Natural killer cell (primary cell): ENCODE measurements around the gene TMOD2. TPM values are rescaled to one million over a fixed set of nuclear protein-coding genes. Genes with fewer than 3 reads are reported as not detected.

ENCODE experiments used
- ATAC-seq, 3 donors: fragments of 150-1000 bp in 2 of 3; fragments of 200-7000 bp in 1 of 3; cut with Tn5 transposase; 1 replicate in 1 of 3; 2 replicates in 2 of 3; pipeline ENCODE4 v1.10.0; 2021; ENCODE audit warnings: mild to moderate bottlenecking in 2 of 3, moderate library complexity in 2 of 3
- DNase-seq, 2 donors: peaks; one replicate each; pipeline versions ENCODE4 v3.0.0 to v3.0.0-alpha.2; 2013 to 2021; ENCODE audit warnings: mixed read lengths in 1 of 2
- H3K27ac ChIP-seq: one replicate; pipeline ENCODE4 v1.5.1; 2013; ENCODE audit warnings: mild to moderate bottlenecking, low read length
- H3K27me3 ChIP-seq: one replicate; pipeline ENCODE4 v1.6.1; 2013; ENCODE audit warnings: low read length; ENCODE audit not compliant: control insufficient read depth, insufficient read depth
- H3K36me3 ChIP-seq: one replicate; pipeline ENCODE4 v1.6.1; 2013; ENCODE audit warnings: low read length; ENCODE audit not compliant: control insufficient read depth, insufficient read depth
- H3K4me1 ChIP-seq: one replicate; pipeline ENCODE4 v1.6.1; 2013; ENCODE audit warnings: low read length; ENCODE audit not compliant: control insufficient read depth, insufficient read depth
- H3K4me3 ChIP-seq: one replicate; pipeline ENCODE4 v1.5.1; 2013; ENCODE audit warnings: low read length
- H3K9me3 ChIP-seq: one replicate; pipeline ENCODE4 v1.6.1; 2013; ENCODE audit warnings: low read length; ENCODE audit not compliant: control insufficient read depth, insufficient read depth
- H3K27ac Mint-ChIP-seq, 2 donors: one replicate each; pipeline ENCODE4 v1.8.0; 2022; ENCODE audit warnings: mild to moderate bottlenecking in 2 of 2, mixed read lengths in 2 of 2, moderate library complexity in 1 of 2
- H3K27me3 Mint-ChIP-seq, 2 donors: one replicate each; pipeline ENCODE4 v1.8.0; 2022; ENCODE audit warnings: low read depth in 2 of 2, mixed read lengths in 2 of 2
- H3K36me3 Mint-ChIP-seq: one replicate; pipeline ENCODE4 v1.8.0; 2022; ENCODE audit warnings: mixed read lengths
- H3K4me1 Mint-ChIP-seq, 2 donors: one replicate each; pipeline ENCODE4 v1.8.0; 2022; ENCODE audit warnings: mixed read lengths in 2 of 2
- H3K4me3 Mint-ChIP-seq: one replicate; pipeline ENCODE4 v1.8.0; 2022; ENCODE audit warnings: mild to moderate bottlenecking, moderate library complexity, mixed read lengths
- H3K9me3 Mint-ChIP-seq, 2 donors: one replicate each; pipeline ENCODE4 v1.8.0; 2022; ENCODE audit warnings: mixed read lengths in 2 of 2
- CTCF ChIP-seq: fragments of 200-600 bp; IDR thresholded peaks from one replicate; pipeline ENCODE4 v1.8.0; 2022; ENCODE audit warnings: antibody characterized with exemption
- WGBS: methylation state at CpG from one replicate; pipeline ENCODE4 v1.1.7; 2013; ENCODE audit warnings: missing lambda C conversion rate; ENCODE audit not compliant: insufficient coverage; 5-methylcytosine and 5-hydroxymethylcytosine counted together
- intact Hi-C: fragments of 100-400 bp; cut with micrococcal nuclease; formaldehyde crosslinking; loops from one replicate; pipeline ENCODE4 v1.14.2; 2022
- total RNA-seq, 4 donors: library from RNA; stranded (reverse); fragments of 120-200 nt in 1 of 4; gene quantifications; one replicate each; pipeline versions ENCODE4 v1.2.3 to v1.2.4, GENCODE V29; 2013 to 2022

TMOD2 gene
- total RNA-seq, 3 donors from 2014 or later (not counting 1 experiment from before 2014, with no cell fraction given), result 1.6 to 4.7 (median 1.6) TPM

DNA sequence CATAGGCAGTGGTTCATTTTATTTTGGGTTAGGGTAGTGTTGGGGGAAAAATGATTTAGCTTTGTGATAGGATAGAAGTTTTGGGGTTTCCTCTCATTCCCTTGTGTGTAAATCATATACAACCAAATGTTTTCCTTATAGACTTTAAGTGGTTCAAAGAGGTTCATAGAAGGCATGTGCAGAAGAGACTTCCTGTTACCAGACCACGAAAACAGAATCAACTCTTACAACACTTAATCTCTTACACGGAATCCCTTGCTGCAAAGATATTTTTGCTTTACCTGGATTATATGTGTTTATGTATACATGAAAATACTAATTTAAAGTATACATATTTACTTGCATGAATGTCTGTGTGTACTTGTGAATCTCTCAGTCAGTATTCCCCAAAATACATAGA is 2.9 kb downstream of the TMOD2 start:
- no CpG with 5 or more reads among the region's 2 CpGs for WGBS
- Histone ChIP-seq H3K36me3 (no peaks in the 10 kb centered on the region), H3K27me3 (peaks cover 6% of the 10 kb centered on the region), H3K4me3 (no peak overlapping the region), H3K27ac (no peak overlapping the region), H3K9me3 (no peaks in the 10 kb centered on the region), H3K4me1 (peaks cover 12% of the 10 kb centered on the region)
- H3K4me3 Mint-ChIP-seq, result no peak overlapping the region
- peaks cover 57 to 58% of the 10 kb centered on the region in 2 donors for H3K27me3 Mint-ChIP-seq
- DNase-seq, result no peak
- H3K4me1 Mint-ChIP-seq, result peaks cover 6 to 10% of the 10 kb centered on the region in 2 donors
- intact Hi-C loops, result no loop called here
- ATAC-seq, result no peak
- H3K36me3 Mint-ChIP-seq, result no peaks in the 10 kb centered on the region
- TF ChIP-seq CTCF, result no peak
- no peaks in the 10 kb centered on the region for H3K9me3 Mint-ChIP-seq
- no peak overlapping the region for H3K27ac Mint-ChIP-seq

GRCh38 chr15:51755790-51756189 is 4.4 kb downstream of the TMOD2 start:
- Histone ChIP-seq H3K9me3 (no peaks in the 10 kb centered on the region), H3K4me1 (peaks cover 12% of the 10 kb centered on the region), H3K27me3 (peaks cover 6% of the 10 kb centered on the region), H3K36me3 (no peaks in the 10 kb centered on the region), H3K4me3 (no peak overlapping the region), H3K27ac (no peak overlapping the region)
- intact Hi-C loops, result no loop called here
- Mint-ChIP-seq H3K4me3 (no peak overlapping the region), H3K9me3 (no peaks in the 10 kb centered on the region), H3K27me3 (peaks cover 44% of the 10 kb centered on the region in 2 donors), H3K36me3 (no peaks in the 10 kb centered on the region), H3K4me1 (peaks cover 6 to 10% of the 10 kb centered on the region in 2 donors), H3K27ac (no peak overlapping the region)
- WGBS, result 39% methylated on average over 4 of the region's 4 CpGs
- ATAC-seq (no peak), DNase-seq (no peak)
- TF ChIP-seq CTCF, result no peak

GRCh38 chr15:51756482-51756881 is 5.1 kb downstream of the TMOD2 start:
- intact Hi-C loops, result no loop called here

More at GRCh38 chr15:51756482-51756881, 5.1 kb downstream of the TMOD2 start:
- no peak overlapping the region for H3K4me3 ChIP-seq
- no peaks in the 10 kb centered on the region for H3K9me3 ChIP-seq
- TF ChIP-seq CTCF, result no peak
- peaks cover 40 to 44% of the 10 kb centered on the region in 2 donors for H3K27me3 Mint-ChIP-seq
- peaks cover 7% of the 10 kb centered on the region for H3K4me1 ChIP-seq
- H3K27ac Mint-ChIP-seq, result no peak overlapping the region
- no peaks in the 10 kb centered on the region for H3K36me3 ChIP-seq
- peaks cover 5 to 6% of the 10 kb centered on the region in 2 donors for H3K4me1 Mint-ChIP-seq
- DNase-seq (no peak), ATAC-seq (no peak)
- H3K27me3 ChIP-seq, result peaks cover 6% of the 10 kb centered on the region
- no peak overlapping the region for H3K4me3 Mint-ChIP-seq
- H3K27ac ChIP-seq, result no peak overlapping the region
- H3K36me3 Mint-ChIP-seq, result no peaks in the 10 kb centered on the region
- no peaks in the 10 kb centered on the region for H3K9me3 Mint-ChIP-seq
- WGBS, result 54% methylated on average over 3 of the region's 4 CpGs
